Retina (tissue), 1 donor: Measurements from ENCODE around the gene USE1.
A peak's percentile ranks its signal among the peaks of the same experiment; 100 is the strongest.
"Not testable (repeated sequence)": the region's sequence is repeated elsewhere in the genome, so short reads cannot be mapped to it uniquely, and the experiment has no call there.

Experiments
- DNase-seq: peaks from one replicate; pipeline ENCODE4 v3.0.0-alpha.2; 2016

The USE1 gene, protein sequence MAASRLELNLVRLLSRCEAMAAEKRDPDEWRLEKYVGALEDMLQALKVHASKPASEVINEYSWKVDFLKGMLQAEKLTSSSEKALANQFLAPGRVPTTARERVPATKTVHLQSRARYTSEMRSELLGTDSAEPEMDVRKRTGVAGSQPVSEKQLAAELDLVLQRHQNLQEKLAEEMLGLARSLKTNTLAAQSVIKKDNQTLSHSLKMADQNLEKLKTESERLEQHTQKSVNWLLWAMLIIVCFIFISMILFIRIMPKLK

DNA sequence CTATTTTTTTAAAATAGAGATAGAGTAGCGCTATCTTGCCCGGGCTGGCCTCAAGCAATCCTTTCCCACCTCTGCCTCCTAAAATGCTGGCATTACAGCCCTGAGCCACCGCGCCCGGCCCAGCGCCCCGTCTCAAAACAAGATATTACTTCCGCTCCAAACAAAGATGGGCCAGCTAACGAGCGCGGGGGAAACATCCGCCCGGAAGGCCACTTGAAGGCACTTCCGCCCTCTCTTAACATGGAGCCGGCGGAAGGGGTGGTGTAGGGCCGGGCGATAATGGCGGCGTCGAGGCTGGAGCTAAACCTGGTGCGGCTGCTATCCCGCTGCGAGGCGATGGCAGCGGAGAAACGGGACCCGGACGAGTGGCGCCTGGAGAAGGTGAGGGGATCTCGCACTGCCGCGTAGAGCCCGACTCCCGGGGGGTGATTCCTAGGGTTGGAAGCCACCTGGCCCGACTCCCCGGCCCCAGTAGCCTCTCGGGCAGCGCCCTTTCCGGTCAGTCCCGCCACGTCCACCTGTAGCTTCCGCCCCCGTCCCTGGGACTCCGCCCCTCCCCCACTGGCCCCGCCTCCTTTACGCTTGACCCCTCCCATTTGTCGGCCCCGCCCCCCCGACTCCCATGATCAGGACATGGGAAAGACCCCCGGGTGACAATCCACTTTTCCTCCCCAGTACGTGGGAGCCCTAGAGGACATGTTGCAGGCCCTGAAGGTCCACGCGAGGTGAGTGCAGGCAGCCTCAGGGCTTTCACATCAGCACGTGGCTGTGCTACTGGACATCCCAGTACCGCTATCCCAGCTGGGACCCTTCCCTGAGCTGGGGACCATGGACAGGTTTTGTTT is at the start of gene USE1:
USE1 (plus strand) TSS at position 231 of the 845 bp plus-strand sequence; CDS start at position 280, 49 bp downstream.
- DNase-seq, result peak; percentile 99

DNA sequence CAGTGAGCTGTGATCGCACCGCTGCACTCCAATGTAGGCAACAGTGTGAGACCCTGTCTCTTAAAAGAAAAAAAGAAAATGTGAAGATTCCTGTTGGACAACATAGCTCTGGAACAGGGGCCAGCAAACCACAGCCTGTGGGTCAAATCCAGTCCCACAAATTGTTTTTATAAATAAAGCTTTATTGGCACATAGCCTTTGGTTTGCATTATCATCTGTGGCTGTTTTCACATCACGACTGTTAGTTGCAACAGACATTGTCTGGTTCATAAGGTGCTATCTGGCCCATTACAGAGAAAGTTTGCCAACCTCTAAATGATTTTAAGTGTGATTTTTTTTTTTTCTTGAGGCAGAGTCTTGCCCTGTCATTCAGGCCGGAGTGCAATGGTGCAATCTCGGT is 49.4 kb upstream of the USE1 start:
- DNase-seq, result no peak

GRCh38 chr19:17170538-17171297 is 44.4 kb upstream of the USE1 start:
- DNase-seq, result no peak

DNA sequence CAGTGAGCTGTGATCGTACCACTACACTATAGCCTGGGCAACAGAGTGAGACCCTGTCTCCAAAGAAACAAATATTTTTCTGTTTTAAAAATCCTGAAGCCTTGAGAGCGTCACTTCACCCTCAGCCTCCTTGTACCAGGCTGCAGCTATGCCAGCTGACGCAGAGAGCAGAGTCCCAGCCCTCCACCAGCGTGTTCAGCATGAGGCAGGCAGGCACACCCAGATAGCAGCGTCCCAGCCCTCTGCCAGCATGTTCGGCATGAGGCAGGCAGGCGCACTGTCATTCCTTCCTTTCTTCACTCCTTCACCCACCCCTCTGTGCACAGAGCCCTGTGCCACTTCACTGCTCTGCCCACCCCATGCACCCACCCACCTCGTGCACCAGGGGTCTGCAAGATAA is 43.3 kb upstream of the USE1 start:
- DNase-seq, result no peak

DNA sequence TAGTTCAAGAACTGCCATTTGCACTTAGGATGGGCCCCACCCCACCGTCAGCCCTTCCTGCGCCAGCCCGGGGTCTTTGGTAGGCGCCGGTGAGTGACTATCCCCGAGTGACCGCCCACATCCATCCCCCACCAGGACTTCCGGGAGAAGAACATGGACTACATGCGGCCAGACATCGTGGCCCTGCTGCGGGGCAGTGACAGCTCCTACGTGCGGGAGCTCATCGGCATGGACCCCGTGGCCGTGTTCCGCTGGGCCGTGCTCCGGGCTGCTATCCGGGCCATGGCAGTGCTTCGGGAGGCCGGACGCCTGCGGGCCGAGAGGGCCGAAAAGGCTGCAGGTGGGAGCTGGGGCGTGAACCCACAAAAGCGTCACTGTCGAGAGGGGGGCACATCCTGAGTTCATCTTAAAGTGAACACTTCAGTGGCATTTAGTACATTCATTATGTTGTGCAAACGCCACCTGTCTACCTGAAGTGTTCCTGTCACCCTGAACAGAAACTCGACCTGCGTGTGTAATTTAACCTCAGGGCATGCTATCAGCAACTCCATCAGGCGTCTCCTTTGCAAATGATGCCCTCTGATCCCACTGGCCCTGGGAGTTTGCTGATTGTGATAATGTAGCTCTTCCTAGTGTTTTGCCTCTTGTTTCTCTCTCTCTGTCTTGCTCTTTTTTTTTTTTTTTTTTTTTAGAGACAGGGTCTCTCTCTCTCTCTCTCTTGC is 42.4 kb upstream of the USE1 start:
- DNase-seq, result no peak

DNA sequence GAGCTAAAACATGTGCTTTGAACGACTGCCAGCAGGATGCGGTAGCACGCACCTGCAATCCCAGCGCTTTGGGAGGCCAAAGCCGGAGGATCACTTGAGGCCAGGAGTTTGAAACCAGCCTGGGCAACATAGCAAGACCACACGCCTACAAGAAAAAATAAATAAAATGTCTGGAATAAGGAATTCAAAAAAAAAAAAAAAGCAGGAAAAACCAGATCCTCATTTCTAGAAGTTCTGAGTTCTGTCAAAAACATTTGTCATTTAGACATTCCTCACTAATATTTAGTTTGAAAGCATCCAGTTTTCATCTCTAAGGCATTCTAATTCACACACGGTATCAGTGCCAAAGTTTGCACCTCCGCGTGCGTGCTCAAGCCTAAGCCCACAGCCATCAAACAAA is 36.9 kb upstream of the USE1 start:
- no peak for DNase-seq

GRCh38 chr19:17180997-17181702 is 34.0 kb upstream of the USE1 start:
- no peak for DNase-seq

DNA sequence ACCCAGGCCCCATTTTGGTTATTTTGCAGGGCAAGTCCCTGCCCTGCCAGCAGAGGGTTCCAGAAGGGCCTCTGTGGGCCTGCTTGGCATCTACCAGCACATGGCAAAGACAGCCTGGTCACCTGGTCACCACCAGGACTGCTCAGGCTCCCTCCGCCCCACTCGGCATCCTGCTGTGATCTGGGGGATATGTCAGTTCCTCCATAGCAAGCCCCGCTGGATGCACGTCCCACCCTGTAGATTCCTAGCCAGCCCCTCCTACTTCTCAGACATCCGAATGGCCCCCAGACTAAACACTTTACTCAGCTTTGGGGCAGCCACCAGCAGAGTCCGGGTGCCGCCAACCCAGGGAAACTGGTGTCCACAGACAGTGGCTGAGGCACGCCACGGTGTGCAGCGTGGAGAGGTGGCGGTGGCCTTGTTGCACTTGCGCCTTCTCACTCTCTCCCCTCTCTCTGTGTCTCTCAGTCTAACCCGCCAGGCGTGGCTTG is 31.8 kb upstream of the USE1 start:
- no peak for DNase-seq

- no peak for DNase-seq
Observed at GRCh38 chr19:17183858-17184321, 31.3 kb upstream of the USE1 start.

GRCh38 chr19:17184371-17184841 is 30.8 kb upstream of the USE1 start:
- DNase-seq, result no peak

DNA sequence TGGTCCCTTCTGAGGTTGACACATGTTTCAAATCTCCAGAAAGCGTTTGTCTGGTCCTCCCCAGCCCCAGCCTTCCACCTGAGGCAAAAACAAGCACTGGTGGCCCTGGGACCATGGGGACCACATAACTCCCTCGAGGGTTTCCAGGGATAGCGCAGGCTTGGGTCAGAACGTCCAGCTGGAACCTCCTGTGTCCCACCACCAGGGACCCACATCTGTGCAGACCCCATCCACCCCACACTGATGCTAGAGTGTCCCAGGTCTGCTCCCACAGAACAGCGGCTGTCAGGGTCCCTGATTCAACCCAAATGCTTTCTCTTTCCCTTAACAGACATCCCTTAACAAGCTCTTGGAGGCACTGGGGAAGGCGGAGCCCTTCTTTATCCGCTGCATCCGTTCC is 29.6 kb upstream of the USE1 start:
- DNase-seq, result no peak

DNA sequence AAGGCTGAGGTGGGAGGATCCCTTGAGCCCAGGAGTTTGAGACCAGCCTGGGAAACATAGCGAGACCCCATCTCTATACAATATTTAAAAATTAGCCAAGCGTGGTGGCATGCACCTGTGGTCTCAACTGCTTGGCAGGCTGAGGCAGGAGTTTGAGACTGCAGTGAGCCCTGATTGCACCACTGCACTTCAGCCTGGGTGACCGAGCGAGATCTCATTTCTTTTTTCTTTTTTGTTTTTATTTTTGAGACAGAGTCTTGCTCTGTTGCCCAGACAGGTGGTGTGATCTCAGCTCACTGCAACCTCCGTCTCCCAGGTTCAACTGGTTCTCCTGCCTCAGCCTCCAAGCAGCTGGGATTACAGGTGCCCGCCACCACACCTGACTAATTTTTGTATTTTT is 23.4 kb upstream of the USE1 start:
- DNase-seq, result not testable (repeated sequence)

DNA sequence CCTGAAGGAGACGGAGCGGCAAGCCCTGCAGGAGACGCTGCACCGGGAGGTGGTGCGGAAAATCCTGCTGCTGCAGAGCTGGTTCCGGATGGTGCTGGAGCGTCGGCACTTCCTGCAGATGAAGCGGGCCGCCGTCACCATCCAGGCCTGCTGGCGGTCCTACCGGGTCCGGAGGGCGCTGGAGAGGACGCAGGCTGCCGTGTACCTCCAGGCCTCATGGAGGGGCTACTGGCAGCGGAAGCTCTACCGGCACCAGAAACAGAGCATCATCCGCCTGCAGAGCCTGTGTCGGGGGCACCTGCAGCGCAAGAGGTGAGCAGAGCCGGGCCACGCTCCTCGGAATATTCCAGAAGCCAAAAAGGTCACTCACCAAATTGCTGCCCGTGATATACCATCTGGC is 22.4 kb upstream of the USE1 start:
- no peak for DNase-seq

DNA sequence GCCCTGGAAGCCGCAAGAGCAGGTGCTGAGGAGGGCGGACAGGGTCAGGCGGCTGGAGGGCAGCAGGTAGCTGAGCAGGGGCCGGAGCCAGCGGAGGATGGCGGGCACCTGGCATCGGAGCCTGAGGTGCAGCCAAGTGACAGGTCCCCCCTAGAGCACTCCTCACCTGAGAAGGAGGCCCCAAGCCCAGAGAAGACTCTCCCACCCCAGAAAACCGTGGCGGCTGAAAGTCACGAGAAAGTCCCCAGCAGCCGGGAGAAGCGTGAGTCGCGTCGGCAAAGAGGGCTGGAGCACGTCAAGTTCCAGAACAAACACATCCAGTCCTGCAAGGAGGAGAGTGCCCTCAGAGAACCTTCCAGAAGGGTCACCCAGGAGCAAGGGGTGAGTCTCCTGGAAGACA is 20.5 kb upstream of the USE1 start:
- no peak for DNase-seq

DNA sequence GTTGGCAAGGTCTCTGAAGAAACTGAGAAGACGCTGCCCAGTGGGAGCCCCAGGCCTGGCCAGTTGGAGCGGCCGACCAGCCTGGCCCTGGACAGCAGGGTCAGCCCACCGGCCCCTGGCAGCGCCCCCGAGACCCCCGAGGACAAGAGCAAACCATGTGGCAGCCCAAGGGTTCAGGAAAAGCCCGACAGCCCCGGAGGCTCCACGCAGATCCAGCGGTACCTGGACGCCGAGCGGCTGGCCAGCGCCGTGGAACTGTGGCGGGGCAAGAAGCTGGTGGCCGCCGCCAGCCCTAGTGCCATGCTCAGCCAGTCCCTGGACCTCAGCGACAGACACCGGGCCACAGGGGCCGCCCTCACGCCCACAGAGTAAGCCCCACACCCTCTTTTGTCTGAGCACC is 20.1 kb upstream of the USE1 start:
- no peak for DNase-seq

DNA sequence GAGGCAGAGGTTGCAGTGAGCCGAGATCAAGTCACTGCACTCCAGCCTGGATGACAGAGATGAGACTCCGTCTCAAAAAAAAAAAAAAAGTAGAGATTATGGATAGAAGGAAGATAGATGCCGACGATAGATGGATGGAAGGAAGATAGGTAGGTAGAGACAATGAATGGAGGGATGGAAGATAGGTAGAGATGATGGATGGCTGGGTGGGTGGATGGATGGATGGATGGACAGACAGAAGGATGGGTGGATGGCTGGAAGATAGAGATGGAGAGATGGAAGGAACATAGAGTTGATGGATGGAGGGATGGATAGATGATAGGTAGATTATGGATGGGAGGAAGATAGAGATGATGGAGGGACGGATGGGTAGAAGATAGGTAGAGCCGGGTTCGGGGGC is 18.5 kb upstream of the USE1 start:
- DNase-seq, result no peak

- no peak for DNase-seq
Observed at GRCh38 chr19:17197666-17198065, 17.5 kb upstream of the USE1 start.

DNA sequence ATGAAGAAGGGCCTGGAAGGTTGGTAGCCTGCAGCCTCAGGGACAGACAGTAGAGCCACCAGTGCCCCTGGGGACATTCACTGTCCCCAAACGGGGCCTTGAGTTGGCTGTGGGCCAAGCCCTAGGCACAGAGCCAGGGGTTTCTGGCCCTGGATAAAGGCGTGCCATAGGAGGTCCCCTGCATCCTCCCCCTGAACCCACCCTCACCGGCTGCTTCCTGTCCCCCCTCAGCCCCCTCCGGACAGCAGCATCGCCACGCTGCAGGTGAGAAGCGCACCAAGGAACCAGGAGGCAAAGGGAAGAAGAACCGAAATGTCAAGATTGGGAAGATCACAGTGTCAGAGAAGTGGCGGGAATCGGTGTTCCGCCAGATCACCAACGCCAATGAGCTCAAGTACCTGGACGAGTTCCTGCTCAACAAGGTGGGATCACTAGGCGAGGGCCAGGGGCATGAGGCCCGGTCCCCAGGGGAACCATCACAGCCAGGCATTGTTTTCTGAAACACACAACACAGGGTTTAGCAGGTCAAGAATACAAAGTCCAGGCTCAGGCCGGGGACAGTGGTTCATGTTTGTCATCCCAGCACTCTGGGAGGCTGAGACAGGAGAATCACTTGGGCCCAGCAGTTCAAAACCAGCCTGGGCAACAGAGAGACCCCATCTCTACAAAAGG is 14.6 kb upstream of the USE1 start:
- DNase-seq, result no peak

DNA sequence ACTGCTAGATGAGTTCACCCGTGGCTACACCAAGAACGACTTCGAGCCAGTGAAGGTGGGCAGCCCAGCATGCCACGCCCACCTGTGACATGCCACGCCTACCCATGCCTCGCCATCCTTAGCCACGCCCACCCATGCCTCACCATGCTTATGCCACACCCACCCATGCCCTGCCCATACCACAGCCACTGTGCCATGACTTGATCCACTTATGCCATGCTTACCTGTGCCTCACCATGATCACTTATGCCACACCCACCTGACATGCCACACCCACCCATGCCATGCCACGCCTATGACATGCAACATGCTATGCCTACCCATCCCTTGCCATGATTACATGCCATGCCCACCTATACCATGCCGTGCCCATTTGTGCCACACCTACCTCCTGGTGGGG is 12.9 kb upstream of the USE1 start:
- no peak for DNase-seq

GRCh38 chr19:17202713-17203112 is 12.4 kb upstream of the USE1 start:
- DNase-seq, result no peak
